Suprapubic skin (tissue), 3 donors: Measurements from ENCODE around the gene PHOX2A.

ENCODE experiments used
- EP300 ChIP-seq: sonication (generic); formaldehyde crosslinking; IDR thresholded peaks from one replicate; pipeline ENCODE4 v1.6.1; 2017; ENCODE audit warnings: antibody characterized with exemption
- POLR2A ChIP-seq, 2 donors: fragments of 450-650 bp; IDR thresholded peaks; one replicate each; pipeline ENCODE4 v1.6.1; 2017; ENCODE audit warnings: antibody characterized with exemption in 2 of 2, mild to moderate bottlenecking in 2 of 2, moderate library complexity in 2 of 2
- TF ChIP-seq, protein P1 (sequence below), 2 donors: fragments of 200-600 bp in 1 of 2; fragments of 450-650 bp in 1 of 2; sonication (generic) in 1 of 2; IDR thresholded peaks; one replicate each; pipeline ENCODE4 v1.5.1; 2016 to 2019; ENCODE audit warnings: antibody characterized with exemption in 2 of 2, mild to moderate bottlenecking in 1 of 2, moderate library complexity in 1 of 2

- TF ChIP-seq, protein P1, sequence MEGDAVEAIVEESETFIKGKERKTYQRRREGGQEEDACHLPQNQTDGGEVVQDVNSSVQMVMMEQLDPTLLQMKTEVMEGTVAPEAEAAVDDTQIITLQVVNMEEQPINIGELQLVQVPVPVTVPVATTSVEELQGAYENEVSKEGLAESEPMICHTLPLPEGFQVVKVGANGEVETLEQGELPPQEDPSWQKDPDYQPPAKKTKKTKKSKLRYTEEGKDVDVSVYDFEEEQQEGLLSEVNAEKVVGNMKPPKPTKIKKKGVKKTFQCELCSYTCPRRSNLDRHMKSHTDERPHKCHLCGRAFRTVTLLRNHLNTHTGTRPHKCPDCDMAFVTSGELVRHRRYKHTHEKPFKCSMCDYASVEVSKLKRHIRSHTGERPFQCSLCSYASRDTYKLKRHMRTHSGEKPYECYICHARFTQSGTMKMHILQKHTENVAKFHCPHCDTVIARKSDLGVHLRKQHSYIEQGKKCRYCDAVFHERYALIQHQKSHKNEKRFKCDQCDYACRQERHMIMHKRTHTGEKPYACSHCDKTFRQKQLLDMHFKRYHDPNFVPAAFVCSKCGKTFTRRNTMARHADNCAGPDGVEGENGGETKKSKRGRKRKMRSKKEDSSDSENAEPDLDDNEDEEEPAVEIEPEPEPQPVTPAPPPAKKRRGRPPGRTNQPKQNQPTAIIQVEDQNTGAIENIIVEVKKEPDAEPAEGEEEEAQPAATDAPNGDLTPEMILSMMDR (IDR thresholded peaks at IDR 0.05), result no peak
- TF ChIP-seq EP300, result no peak
- no peak for TF ChIP-seq POLR2A (IDR thresholded peaks at IDR 0.05)
These were observed 7.8 kb downstream of the PHOX2A start for GRCh38 chr11:72236083-72236697.
